ENCODE data around the gene GLT1D1. TPM values are rescaled to one million over a fixed set of nuclear protein-coding genes. Genes with fewer than 3 reads are reported as not detected.

Gene GLT1D1
- total RNA-seq, 1 donor from 2014 or later: not detected

- H3K27me3 ChIP-seq (ENCODE audit: control insufficient read depth, insufficient read depth, low read length): no peaks in the 10 kb centered on the region
- H3K4me3 ChIP-seq (ENCODE audit: low read depth, low read length): no peak overlapping the region
- TF ChIP-seq, protein P1, sequence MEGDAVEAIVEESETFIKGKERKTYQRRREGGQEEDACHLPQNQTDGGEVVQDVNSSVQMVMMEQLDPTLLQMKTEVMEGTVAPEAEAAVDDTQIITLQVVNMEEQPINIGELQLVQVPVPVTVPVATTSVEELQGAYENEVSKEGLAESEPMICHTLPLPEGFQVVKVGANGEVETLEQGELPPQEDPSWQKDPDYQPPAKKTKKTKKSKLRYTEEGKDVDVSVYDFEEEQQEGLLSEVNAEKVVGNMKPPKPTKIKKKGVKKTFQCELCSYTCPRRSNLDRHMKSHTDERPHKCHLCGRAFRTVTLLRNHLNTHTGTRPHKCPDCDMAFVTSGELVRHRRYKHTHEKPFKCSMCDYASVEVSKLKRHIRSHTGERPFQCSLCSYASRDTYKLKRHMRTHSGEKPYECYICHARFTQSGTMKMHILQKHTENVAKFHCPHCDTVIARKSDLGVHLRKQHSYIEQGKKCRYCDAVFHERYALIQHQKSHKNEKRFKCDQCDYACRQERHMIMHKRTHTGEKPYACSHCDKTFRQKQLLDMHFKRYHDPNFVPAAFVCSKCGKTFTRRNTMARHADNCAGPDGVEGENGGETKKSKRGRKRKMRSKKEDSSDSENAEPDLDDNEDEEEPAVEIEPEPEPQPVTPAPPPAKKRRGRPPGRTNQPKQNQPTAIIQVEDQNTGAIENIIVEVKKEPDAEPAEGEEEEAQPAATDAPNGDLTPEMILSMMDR (IDR thresholded peaks at IDR 0.05; ENCODE audit: insufficient read depth, low read length, severe bottlenecking): no peak
- FAIRE-seq (no peak), DNase-seq (ENCODE audit: low read depth) (no peak)
- no peaks in the 10 kb centered on the region for H3K36me3 ChIP-seq (ENCODE audit: control insufficient read depth, insufficient read depth, low read length)
Measured at GRCh38 chr12:128983371-128983770, 130.1 kb downstream of the GLT1D1 start.

DNA sequence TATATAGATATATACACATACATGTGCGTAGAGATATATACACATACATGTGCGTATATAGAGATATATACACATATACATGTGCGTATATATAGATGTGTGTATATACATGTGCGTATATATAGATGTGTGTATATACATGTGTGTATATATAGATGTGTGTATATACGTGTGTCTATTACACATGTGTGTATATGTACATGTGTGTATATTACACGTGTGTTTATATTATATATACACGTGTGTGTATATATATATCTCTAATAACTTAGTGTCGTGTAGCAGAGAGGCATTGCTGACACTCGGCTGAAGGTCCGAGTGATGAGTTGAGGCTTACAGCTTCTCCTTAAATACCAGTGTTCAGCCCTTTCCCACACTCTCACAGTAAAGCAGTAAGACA, 133.7 kb downstream of the GLT1D1 start:
- no peak for FAIRE-seq
- Histone ChIP-seq H3K27me3 (ENCODE audit: control insufficient read depth, insufficient read depth, low read length) (no peaks in the 10 kb centered on the region), H3K36me3 (ENCODE audit: control insufficient read depth, insufficient read depth, low read length) (no peaks in the 10 kb centered on the region), H3K4me3 (ENCODE audit: low read depth, low read length) (no peak overlapping the region)
- DNase-seq (ENCODE audit: low read depth): no peak
- TF ChIP-seq, protein P1 (IDR thresholded peaks at IDR 0.05; ENCODE audit: insufficient read depth, low read length, severe bottlenecking): no peak

- FAIRE-seq: no peak
Measured at GRCh38 chr12:128989287-128989686, 136.0 kb downstream of the GLT1D1 start.

GRCh38 chr12:128991716-128992115, 138.4 kb downstream of the GLT1D1 start:
- no peak for DNase-seq (ENCODE audit: low read depth)
- no peak overlapping the region for H3K4me3 ChIP-seq (ENCODE audit: low read depth, low read length)
- TF ChIP-seq, protein P1 (IDR thresholded peaks at IDR 0.05; ENCODE audit: insufficient read depth, low read length, severe bottlenecking): no peak
- no peak for FAIRE-seq
- no peaks in the 10 kb centered on the region for H3K36me3 ChIP-seq (ENCODE audit: control insufficient read depth, insufficient read depth, low read length)
- H3K27me3 ChIP-seq (ENCODE audit: control insufficient read depth, insufficient read depth, low read length): no peaks in the 10 kb centered on the region

More at GRCh38 chr12:128989287-128989686, 136.0 kb downstream of the GLT1D1 start:
- Histone ChIP-seq H3K36me3 (ENCODE audit: control insufficient read depth, insufficient read depth, low read length) (no peaks in the 10 kb centered on the region), H3K27me3 (ENCODE audit: control insufficient read depth, insufficient read depth, low read length) (no peaks in the 10 kb centered on the region), H3K4me3 (ENCODE audit: low read depth, low read length) (no peak overlapping the region)
- TF ChIP-seq, protein P1 (IDR thresholded peaks at IDR 0.05; ENCODE audit: insufficient read depth, low read length, severe bottlenecking): no peak
- no peak for DNase-seq (ENCODE audit: low read depth)

- no peak for FAIRE-seq
- no peaks in the 10 kb centered on the region for H3K27me3 ChIP-seq (ENCODE audit: control insufficient read depth, insufficient read depth, low read length)
- H3K4me3 ChIP-seq (ENCODE audit: low read depth, low read length): no peak overlapping the region
- no peaks in the 10 kb centered on the region for H3K36me3 ChIP-seq (ENCODE audit: control insufficient read depth, insufficient read depth, low read length)
- TF ChIP-seq, protein P1 (IDR thresholded peaks at IDR 0.05; ENCODE audit: insufficient read depth, low read length, severe bottlenecking): no peak
- no peak for DNase-seq (ENCODE audit: low read depth)
Measured at GRCh38 chr12:128992116-128992515, 138.8 kb downstream of the GLT1D1 start.

- DNase-seq (ENCODE audit: low read depth) (no peak), FAIRE-seq (no peak)
- TF ChIP-seq, protein P1 (IDR thresholded peaks at IDR 0.05; ENCODE audit: insufficient read depth, low read length, severe bottlenecking): no peak
- no peak overlapping the region for H3K4me3 ChIP-seq (ENCODE audit: low read depth, low read length)
- H3K36me3 ChIP-seq (ENCODE audit: control insufficient read depth, insufficient read depth, low read length): no peaks in the 10 kb centered on the region
- no peaks in the 10 kb centered on the region for H3K27me3 ChIP-seq (ENCODE audit: control insufficient read depth, insufficient read depth, low read length)
Measured at GRCh38 chr12:128992550-128992949, 139.3 kb downstream of the GLT1D1 start.

All from bronchial epithelial cell (primary cell).